ENCODE measurements around the gene ZNF136. TPM values are rescaled to one million over a fixed set of nuclear protein-coding genes. Genes with fewer than 3 reads are reported as not detected.

Gene ZNF136
- total and polyA plus RNA-seq, 2 of the 13 experiments (the other 11 are each of a cell fraction or from before 2014, with no cell fraction given): 2.5 to 10.2 TPM

GRCh38 chr19:12156223-12157058 is 6.5 kb upstream of the ZNF136 start, which contains the start of gene ZNF625 (continued):
- TF ChIP-seq CREB1 (IDR thresholded peaks at IDR 0.05): no peak
- no peak for TF ChIP-seq CREB1 (CRISPR knock-in tag; IDR thresholded peaks at IDR 0.05)
- peak; percentile 89 for TF ChIP-seq ZNF343 (CRISPR knock-in tag; IDR thresholded peaks at IDR 0.05)
- peak; percentile 63; the same call in 1 of the 3 replicates for TF ChIP-seq MXI1 (IDR thresholded peaks at IDR 0.05; ENCODE audit: borderline replicate concordance, low read depth, low read length)
- peak; percentile 69; the same call in 1 of the 2 replicates for TF ChIP-seq ZNF33B (CRISPR knock-in tag; IDR thresholded peaks at IDR 0.05)
- TF ChIP-seq TFDP2 (CRISPR knock-in tag; IDR thresholded peaks at IDR 0.05): peak; percentile 45; the same call in 1 of the 2 replicates
- TF ChIP-seq REPIN1 (CRISPR knock-in tag; IDR thresholded peaks at IDR 0.05; ENCODE audit: borderline replicate concordance, low read depth): peak; percentile 44; the same call in 1 of the 2 replicates
- TF ChIP-seq KLF15 (CRISPR knock-in tag; IDR thresholded peaks at IDR 0.05; ENCODE audit: borderline replicate concordance): 0 out of 2 replicates have a peak, but pooled peaks have one; percentile 25
- TF ChIP-seq RFX1 (IDR thresholded peaks at IDR 0.05): no peak
- peak; percentile 40; the same call in 1 of the 2 replicates for TF ChIP-seq ZNF263 (CRISPR knock-in tag; IDR thresholded peaks at IDR 0.05)
- TF ChIP-seq GATAD2A (CRISPR knock-in tag; IDR thresholded peaks at IDR 0.05): peak; percentile 27; the same call in 1 of the 2 replicates
- TF ChIP-seq ZNF782 (CRISPR knock-in tag; IDR thresholded peaks at IDR 0.05; ENCODE audit: borderline replicate concordance): 0 out of 2 replicates have a peak, but pooled peaks have one; percentile 63
- TF ChIP-seq HNRNPLL (IDR thresholded peaks at IDR 0.05; ENCODE audit: low read depth, low read length, poor library complexity, severe bottlenecking): peak; percentile 27
- TF ChIP-seq SOX6 (IDR thresholded peaks at IDR 0.05): no peak
- TF ChIP-seq SOX6 (CRISPR knock-in tag; IDR thresholded peaks at IDR 0.05): peak; percentile 35; the same call in 1 of the 2 replicates
- peak; percentile 79 for TF ChIP-seq PHF20 (CRISPR knock-in tag; IDR thresholded peaks at IDR 0.05)
- TF ChIP-seq ZNF709 (CRISPR knock-in tag; IDR thresholded peaks at IDR 0.05): 0 out of 2 replicates have a peak, but pooled peaks have one; percentile 52
- TF ChIP-seq HNF1B (CRISPR knock-in tag; IDR thresholded peaks at IDR 0.05): peak; percentile 69
- peak; percentile 63; the same call in 1 of the 2 replicates for TF ChIP-seq ZNF776 (CRISPR knock-in tag; IDR thresholded peaks at IDR 0.05)
- TF ChIP-seq ZNF451 (CRISPR knock-in tag; IDR thresholded peaks at IDR 0.05): no peak
- peak; percentile 71; the same call in 1 of the 2 replicates for TF ChIP-seq KMT2A (CRISPR knock-in tag; IDR thresholded peaks at IDR 0.05)
- TF ChIP-seq GTF3A (CRISPR knock-in tag; conservative IDR thresholded peaks at IDR 0.05): peak; percentile 89; the same call in 1 of the 2 replicates
- TF ChIP-seq ZNF510 (CRISPR knock-in tag; IDR thresholded peaks at IDR 0.05; ENCODE audit: low read depth): no peak
- TF ChIP-seq ZNF567 (CRISPR knock-in tag; IDR thresholded peaks at IDR 0.05; ENCODE audit: borderline replicate concordance): peak; percentile 85; the same call in 1 of the 2 replicates
- TF ChIP-seq ZBTB33 (CRISPR knock-in tag; IDR thresholded peaks at IDR 0.05): no peak
- peak; percentile 69; the same call in 1 of the 2 replicates for TF ChIP-seq BORCS8-MEF2B (CRISPR knock-in tag; IDR thresholded peaks at IDR 0.05)
- no peak for TF ChIP-seq ONECUT2 (CRISPR knock-in tag; IDR thresholded peaks at IDR 0.05)

All from HepG2 (cell line).